GM18507 (cell line): ENCODE measurements around the gene MAD1L1.

ENCODE experiments used
- DNase-seq: peaks from one replicate; pipeline ENCODE4 v3.0.0; 2011; ENCODE audit warnings: low read depth; ENCODE audit not compliant: insufficient read length; ENCODE audit errors: extremely low spot score
- FAIRE-seq: peaks from 2 replicates; lab custom pipeline; 2011; peaks lifted over from hg19 to GRCh38; lab: Jason Lieb, UNC

MAD1L1 gene

DNA sequence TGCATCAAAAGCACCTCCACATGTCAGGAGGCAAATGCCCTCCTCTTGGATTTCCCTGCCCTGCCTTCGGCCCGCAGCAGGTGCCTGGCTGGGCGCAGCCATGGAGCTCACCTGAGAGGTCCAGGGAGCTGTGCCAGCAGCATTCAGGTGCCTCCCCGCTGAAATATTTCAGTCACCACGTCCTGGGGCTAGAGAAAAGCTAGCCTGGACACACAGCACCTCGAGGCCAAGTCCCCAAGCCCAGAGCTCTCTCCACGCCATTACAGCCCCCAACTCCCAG, 102.7 kb downstream of the MAD1L1 start:
- FAIRE-seq (no peak), DNase-seq (no peak)

- FAIRE-seq: no peak
These were observed 103.2 kb downstream of the MAD1L1 start for GRCh38 chr7:2129323-2130095.

DNA sequence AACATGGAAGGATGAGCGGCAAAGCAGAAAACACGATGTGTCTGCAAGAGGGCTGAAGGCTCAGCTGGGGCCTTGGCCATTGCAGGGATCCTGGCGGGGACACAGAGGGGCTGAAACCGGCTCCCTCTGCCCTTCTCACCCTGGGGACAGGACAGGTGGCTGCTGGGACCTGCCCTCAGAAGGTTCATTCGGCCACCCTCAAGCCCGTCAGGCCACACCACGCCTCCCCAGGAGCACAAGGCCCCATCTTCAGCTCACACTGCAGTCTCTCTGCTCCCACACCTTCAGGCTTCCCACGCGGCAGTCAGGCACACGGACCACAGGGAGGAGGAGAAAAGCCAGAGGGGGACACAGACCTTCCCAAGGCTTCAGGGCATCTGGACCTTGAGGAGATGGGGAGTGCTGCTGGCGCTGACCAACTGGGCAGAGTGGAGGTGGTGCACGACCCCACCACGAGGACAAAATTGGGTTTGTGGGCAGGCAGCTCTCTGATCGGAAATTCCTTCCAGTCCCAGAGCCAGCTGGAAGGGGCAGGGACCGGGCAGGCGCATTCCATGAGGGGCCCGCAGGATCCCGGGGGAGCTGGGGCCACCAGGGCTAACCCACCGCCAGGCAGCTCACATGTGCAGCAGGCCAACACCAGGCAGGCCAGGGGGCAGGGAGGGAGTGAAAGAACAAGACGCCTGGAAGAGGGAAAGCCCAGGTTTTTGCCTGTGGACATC, 104.0 kb downstream of the MAD1L1 start:
- DNase-seq (no peak), FAIRE-seq (no peak)

More at GRCh38 chr7:2129323-2130095, 103.2 kb downstream of the MAD1L1 start:
- DNase-seq: no peak

DNA sequence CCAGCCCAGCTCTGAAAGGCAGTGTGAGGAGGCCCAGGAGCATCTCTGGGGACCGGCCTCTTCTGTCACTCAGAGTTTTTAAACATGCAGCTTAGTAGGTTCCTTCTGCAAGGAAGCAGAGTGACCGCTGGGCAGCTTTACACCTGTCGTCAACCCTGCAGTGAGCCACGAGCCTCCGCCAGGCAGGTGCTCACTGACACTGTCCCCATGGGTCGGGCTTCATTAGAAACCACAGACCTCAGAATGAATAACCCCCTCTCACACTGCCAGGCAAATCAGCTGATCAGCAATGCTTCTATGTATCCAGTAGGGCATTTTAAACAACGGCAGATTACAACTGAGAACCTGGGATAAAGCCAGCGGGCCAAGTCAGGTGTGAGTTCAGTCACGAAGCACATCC, 106.1 kb downstream of the MAD1L1 start:
- no peak for FAIRE-seq

DNA sequence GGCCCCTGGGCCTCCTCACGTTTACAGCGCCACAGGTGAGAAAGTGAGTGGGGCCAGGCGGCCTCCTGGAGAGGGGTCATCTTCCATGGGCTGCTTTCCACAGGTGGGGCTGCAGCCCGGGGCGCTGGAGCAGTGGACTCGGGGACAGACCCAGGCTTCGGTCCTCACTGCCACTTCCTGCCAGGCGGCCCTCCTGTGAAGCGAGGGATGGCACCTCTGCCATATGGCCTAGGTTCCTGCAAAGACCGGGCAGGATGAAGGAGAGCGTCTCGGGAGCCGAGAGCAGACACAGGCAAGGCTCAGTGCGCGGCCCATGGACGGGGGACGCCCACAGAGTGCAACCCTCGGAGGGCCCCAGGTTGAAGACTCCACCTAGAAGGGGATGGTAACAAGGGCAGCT, 106.8 kb downstream of the MAD1L1 start:
- no peak for DNase-seq
- no peak for FAIRE-seq

More for the DNA sequence above, 106.1 kb downstream of the MAD1L1 start:
- DNase-seq: no peak

DNA sequence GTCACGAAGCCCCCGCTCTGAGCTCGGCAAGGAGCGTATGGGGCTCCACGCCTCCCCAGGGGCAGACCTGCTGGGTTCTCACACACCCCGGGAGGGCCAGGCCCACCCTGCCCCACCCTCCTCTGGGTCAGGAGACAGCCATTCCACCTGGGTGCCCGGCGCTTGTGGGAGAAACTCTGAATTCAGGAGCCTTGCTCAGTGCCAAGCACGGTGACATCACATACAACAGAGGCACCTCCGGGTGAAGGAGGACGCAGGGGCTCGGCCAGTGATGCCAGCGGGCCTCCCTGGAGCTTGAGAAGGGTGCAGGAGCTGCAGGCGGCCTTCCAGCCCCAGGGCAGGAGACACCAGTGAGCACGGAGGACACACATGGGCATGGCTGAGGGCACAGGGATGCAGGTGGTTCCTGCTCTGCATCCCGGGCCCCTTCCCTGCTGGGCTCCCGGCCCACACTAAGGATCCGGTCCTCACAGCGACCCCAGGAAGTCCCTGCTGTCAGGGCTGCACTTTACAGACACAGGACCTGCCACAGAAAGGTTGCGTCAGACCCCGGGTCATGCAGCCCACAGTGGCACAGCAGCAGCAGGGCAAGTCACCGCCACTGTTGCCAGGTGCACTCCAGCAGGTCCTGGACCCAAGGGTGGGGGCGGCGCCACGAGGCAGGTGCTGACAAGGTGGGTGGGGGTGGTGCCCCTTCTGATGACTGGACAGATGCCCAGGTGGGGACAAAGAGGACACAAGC, 108.0 kb downstream of the MAD1L1 start:
- FAIRE-seq: no peak
- no peak for DNase-seq

DNA sequence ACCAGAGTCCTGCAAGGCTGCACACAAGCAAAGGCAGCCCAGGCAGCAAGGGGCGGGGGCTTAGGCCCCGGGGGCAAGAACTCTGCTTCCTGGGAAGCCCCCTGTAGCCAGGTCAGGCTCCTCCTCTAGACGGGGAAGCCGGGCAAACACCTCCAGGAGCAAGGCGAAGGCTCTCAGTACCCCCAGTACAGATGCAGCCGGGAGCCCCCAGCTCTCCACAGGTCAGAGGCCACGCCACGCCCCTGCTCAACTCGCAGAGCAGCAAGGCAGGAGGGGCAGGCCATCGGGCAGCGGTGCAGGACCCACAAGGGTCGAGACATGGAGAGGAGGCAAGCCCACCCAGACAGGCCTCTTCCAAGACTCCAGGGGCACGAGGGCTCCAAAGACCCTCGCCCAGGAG, 108.8 kb downstream of the MAD1L1 start:
- DNase-seq: no peak
- no peak for FAIRE-seq

DNA sequence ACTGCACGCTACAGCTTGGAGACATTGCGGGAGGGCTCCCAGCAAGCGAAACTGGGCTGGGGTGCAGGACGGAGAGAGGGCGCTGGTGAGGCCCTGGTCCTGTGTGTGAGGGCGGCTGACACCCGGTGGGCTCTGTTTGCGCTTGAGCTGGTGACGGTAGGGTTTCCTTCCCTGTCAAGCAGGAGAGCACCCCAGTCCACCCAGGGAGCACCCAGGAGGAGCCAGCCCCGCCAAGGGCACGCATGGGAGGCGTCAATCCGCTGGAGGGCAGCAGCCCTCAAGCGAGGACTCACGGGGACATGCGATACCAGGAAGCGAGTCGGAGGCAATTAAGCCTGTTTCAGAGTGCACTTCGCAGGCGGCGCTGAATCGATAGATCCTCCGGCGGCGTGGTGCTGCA, 109.4 kb downstream of the MAD1L1 start:
- FAIRE-seq (no peak), DNase-seq (no peak)

DNA sequence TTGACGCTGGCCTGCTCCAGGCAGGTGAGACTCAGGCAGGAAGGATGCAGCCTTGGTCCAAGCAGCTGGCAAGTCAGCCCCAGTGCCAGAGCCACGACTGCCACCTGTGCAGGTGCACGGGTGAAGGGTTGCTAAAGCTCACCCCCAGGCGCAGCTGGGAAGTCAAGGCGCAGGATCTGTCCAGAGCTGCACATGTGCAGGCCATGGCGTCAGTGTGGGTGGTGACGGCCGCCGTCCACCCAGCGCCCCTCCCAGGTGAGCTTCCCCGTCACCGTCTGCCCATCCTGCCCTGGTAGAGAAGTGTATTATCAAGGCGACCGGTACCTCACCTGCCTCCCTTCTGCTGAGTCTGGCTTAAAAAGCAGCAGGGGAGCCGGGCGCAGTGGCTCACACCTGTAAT, 110.1 kb downstream of the MAD1L1 start:
- FAIRE-seq (no peak), DNase-seq (no peak)

DNA sequence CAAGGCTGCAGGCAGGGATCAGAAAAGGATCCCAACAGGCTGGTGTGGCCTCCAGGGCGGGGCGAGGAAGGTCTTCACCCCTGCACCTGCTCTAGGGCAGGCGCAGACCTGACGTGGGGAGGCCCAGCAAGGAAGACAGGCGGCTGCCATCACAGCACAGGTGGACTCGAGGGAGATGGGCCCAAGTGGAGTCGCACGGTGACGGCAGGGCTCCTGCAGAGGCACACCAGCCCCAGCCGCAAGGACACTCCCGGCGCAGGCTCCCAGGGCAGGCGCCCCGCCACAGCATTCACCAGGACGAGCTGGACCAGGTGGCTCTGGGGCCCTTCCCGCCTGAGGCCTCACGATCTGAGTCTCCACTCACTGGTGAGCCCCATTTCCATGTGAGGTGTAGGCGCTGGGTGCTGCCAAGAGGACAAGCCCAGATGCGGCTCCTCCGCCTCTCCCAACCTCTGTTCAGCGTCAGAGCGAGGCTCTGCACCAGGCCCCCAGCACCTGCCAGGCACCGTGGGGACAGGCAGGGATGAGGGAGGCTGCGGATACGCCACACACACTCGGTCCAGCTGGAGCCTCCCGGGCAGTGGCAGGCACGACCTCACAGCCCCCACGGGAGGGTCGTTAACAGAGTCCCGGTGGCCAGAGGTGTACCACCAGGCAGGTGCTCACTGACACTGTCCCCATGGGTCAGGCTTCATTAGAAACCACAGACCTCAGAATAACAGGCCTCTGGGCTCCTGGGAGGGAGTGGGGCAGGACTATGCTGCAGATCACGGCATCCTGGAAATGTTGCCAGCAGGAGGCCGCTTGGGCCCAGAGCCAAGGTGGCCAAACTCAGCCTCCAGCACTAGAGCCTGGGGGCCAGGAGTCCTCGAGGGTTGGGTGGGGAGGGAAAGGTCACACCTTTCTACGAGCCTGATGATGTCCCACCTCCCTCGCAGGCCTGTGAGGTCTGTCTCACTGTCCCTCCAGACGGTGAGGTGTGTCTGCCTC, 111.6 kb downstream of the MAD1L1 start:
- DNase-seq (no peak), FAIRE-seq (no peak)

GRCh38 chr7:2120251-2120660, 112.5 kb downstream of the MAD1L1 start:
- no peak for FAIRE-seq
- DNase-seq: no peak

DNA sequence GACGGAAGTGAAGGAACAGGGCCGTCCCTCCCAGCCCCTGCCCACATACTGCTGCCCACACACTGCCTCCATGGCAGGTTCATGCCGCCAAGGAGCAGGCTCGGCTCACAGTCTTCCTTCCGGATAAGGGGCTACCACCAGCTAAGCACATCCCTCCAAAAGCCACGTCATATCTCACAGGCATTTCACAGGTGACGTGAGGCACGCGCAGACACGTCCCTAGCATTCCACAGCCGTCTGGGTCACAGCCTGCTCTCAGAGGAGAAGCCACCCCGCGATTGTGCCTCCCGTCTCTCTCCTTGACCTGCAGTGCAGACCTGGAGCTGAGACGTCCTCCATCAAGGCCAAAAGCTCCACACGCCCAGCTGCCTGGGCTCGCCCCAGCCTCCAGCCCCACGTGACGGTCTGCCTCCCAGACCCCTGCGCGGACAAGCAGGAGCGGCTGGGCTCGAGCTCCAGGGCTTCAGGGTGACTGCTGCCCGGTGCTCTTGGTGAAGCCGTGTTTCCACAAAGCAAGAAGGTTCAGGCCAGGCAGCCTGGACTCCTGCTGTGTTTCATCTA, 114.0 kb downstream of the MAD1L1 start:
- FAIRE-seq (no peak), DNase-seq (no peak)

GRCh38 chr7:2118056-2118455, 114.7 kb downstream of the MAD1L1 start:
- DNase-seq (no peak), FAIRE-seq (no peak)

DNA sequence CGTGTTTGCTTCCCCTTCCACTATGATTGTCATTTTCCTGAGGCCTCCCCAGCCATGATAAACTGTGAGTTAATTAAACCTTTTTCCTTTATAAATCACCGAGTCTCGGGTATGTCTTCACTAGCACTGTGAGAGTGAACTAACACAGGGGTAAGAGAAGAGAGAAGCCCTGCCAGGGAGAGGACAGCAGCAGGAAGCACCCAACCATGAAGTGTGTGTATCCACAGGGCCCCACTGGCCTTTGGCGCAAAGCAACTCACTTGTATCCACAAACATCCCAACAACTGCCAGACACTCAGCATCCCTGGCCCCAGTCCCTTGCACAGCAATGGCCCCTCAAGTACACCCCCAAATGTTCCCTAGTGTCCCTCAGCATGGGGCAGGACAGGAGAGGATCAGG, 115.1 kb downstream of the MAD1L1 start:
- DNase-seq (no peak), FAIRE-seq (no peak)

DNA sequence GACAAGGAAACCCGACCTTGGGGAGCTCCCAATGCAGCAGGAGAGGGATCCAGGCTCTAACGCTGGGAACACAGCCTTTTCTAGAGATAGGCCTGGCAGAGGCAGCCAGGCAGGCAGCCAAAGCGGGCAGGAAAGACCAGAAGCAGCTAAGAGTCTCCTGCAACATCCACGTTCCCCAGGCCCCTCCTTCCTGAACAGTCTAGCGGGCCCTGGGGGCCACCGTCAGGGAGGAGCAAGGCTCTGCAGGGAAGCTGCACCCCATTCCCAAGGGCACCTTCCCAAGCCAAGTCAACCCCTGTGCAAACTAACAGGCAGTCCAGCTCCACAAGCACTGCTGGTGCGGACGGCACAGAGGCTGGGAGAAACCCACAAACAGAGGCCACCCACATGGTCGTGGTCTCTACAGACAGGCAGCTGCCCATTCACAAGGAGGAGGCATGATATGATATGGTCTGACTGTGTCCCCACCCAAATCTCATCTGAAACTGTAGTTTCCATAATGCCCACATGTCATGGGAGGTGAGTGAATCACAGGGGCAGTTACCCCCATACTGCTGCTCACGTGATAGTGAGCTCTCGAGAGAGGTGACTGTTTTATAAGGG, 115.7 kb downstream of the MAD1L1 start:
- no peak for DNase-seq
- no peak for FAIRE-seq

- FAIRE-seq (no peak), DNase-seq (no peak)
These were observed 116.3 kb downstream of the MAD1L1 start for GRCh38 chr7:2116448-2116810.

DNA sequence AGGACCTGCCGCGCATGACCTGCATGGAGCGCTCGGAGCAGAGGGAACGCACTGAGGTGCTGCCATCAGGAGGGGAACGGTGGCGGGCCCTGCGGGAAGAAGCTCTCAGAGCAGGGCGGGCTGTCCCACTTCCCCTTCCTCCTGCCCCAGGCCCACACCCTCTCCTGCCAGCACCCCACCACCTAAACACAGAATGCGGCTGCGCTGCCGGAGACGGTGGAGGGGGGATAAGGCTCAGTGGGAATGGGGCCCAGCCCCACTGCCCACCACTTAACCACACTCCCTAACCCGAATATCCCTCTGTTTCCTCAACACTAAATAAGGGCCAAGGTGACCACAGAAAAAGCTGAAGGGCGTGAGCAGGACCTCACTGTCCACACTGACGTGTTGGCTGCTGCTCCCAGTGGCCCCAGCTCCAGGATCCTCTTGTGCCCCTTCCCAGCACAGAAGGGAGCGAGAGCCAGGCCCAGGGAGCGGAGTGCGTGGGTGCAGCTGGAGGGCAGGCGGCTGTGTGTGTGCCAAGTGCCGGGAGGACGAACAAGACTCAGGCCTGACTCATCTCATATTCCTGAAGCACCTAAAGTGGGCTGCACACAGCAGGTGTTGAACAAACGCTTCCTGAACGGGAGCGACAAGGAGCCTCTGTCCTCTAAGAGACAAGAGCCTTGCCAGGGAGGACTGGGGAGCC, 116.8 kb downstream of the MAD1L1 start:
- DNase-seq (no peak), FAIRE-seq (no peak)
